Ramos (cell line): ENCODE measurements around the gene REV3L.

Source experiments
- in situ Hi-C: fragments of 300-500 bp; cut with MboI; formaldehyde crosslinking; loops from one replicate; pipeline ENCODE4 v1.14.3; 2022; ENCODE audit warnings: low sequenced_read_pairs; ENCODE audit not compliant: unreplicated experiment

The REV3L gene

GRCh38 chr6:111381728-111382127 lies 101.3 kb downstream of the REV3L start:
- in situ Hi-C loops: no loop called here

- in situ Hi-C loops: no loop called here
Measured at GRCh38 chr6:111381123-111381522, 101.9 kb downstream of the REV3L start.

- in situ Hi-C loops: no loop called here
Measured at GRCh38 chr6:111379831-111380230, 103.2 kb downstream of the REV3L start.

- in situ Hi-C loops: no loop called here
Measured at GRCh38 chr6:111379302-111379701, 103.7 kb downstream of the REV3L start.

GRCh38 chr6:111377558-111378120 lies 105.4 kb downstream of the REV3L start:
- in situ Hi-C loops: no loop called here

GRCh38 chr6:111367393-111368088 lies 115.5 kb downstream of the REV3L start:
- in situ Hi-C loops: no loop called here

GRCh38 chr6:111361648-111362047 lies 121.4 kb downstream of the REV3L start:
- in situ Hi-C loops: no loop called here

GRCh38 chr6:111358454-111358853 lies 124.6 kb downstream of the REV3L start:
- in situ Hi-C loops: no loop called here

GRCh38 chr6:111357705-111358104 lies 125.3 kb downstream of the REV3L start:
- in situ Hi-C loops: no loop called here

GRCh38 chr6:111356551-111356950 lies 126.5 kb downstream of the REV3L start:
- in situ Hi-C loops: no loop called here

GRCh38 chr6:111354758-111355555 lies 128.1 kb downstream of the REV3L start:
- in situ Hi-C loops: no loop called here

GRCh38 chr6:111353912-111354462 lies 129.0 kb downstream of the REV3L start:
- in situ Hi-C loops: no loop called here

- in situ Hi-C loops: no loop called here
Measured at GRCh38 chr6:111347589-111347988, 135.4 kb downstream of the REV3L start.

- in situ Hi-C loops: no loop called here
Measured at GRCh38 chr6:111342913-111343312, 140.1 kb downstream of the REV3L start.

- in situ Hi-C loops: no loop called here
Measured at GRCh38 chr6:111339294-111339693, 143.7 kb downstream of the REV3L start.

GRCh38 chr6:111338843-111339242 lies 144.2 kb downstream of the REV3L start:
- in situ Hi-C loops: no loop called here

- in situ Hi-C loops: no loop called here
Measured at GRCh38 chr6:111337829-111338236, 145.2 kb downstream of the REV3L start.

- in situ Hi-C loops: no loop called here
Measured at GRCh38 chr6:111329882-111330633, 153.0 kb downstream of the REV3L start.

GRCh38 chr6:111326563-111326962 lies 156.5 kb downstream of the REV3L start:
- in situ Hi-C loops: no loop called here

GRCh38 chr6:111322145-111322544 lies 160.9 kb downstream of the REV3L start:
- in situ Hi-C loops: no loop called here
